ENCODE data around the gene POLR3B. TPM values are rescaled to one million over a fixed set of nuclear protein-coding genes. Genes with fewer than 3 reads are reported as not detected.

Gene POLR3B
- total and polyA plus RNA-seq, 2 experiments from 2014 or later = 4.0 to 14.6 TPM

- TF ChIP-seq ETS1 (IDR thresholded peaks at IDR 0.05) = no peak
Measured at GRCh38 chr12:106308121-106308520, 49.4 kb upstream of the POLR3B start (continued).

GRCh38 chr12:106308611-106309010, 48.9 kb upstream of the POLR3B start:
- no peaks in the 10 kb centered on the region for H3K36me3 Mint-ChIP-seq (ENCODE audit: low read depth)
- no peak for ATAC-seq
- DNase-seq (ENCODE audit: low spot score) = no peak

More at GRCh38 chr12:106308611-106309010, 48.9 kb upstream of the POLR3B start:
- H3K36me3 ChIP-seq (ENCODE audit: insufficient read depth) = no peaks in the 10 kb centered on the region
- peaks cover 12% of the 10 kb centered on the region; the same call in 1 of the 2 replicates for H3K4me1 ChIP-seq (ENCODE audit: insufficient read depth)
- H2AFZ ChIP-seq = no peak overlapping the region
- no peaks in the 10 kb centered on the region for H3F3A ChIP-seq (replicated peaks; ENCODE audit: low read depth)
- no peaks in the 10 kb centered on the region for H3K79me2 ChIP-seq (replicated peaks; ENCODE audit: insufficient read depth)
- H3K9me3 Mint-ChIP-seq = no peaks in the 10 kb centered on the region
- no peak overlapping the region for H3K27ac Mint-ChIP-seq
- H3K4me3 Mint-ChIP-seq = no peak overlapping the region
- TF ChIP-seq ZNF462 (CRISPR knock-in tag; IDR thresholded peaks at IDR 0.05) (no peak), ZNF114 (CRISPR knock-in tag; IDR thresholded peaks at IDR 0.05) (no peak)
- no peaks in the 10 kb centered on the region; the same call in 1 of the 2 replicates for H4K20me1 ChIP-seq (replicated peaks; ENCODE audit: insufficient read depth)
- no peaks in the 10 kb centered on the region for H3K27me3 ChIP-seq (ENCODE audit: insufficient read depth)
- H3K9me2 ChIP-seq (ENCODE audit: insufficient read depth) = no peaks in the 10 kb centered on the region
- H3K4me3 ChIP-seq = no peak overlapping the region
- no peak overlapping the region for H3K4me2 ChIP-seq
- peaks cover 30% of the 10 kb centered on the region for H3K4me1 Mint-ChIP-seq
- H3K27ac ChIP-seq (ENCODE audit: low read depth) = no peak overlapping the region
- H3K27me3 Mint-ChIP-seq (ENCODE audit: insufficient read depth, low read depth, poor library complexity) = peaks cover 2% of the 10 kb centered on the region

Measured in GM23338 (cell line).